Sigmoid colon (tissue), 4 donors: Measurements from ENCODE around the gene KREMEN1.

ENCODE experiments used
- EP300 ChIP-seq, 4 donors: sonication (generic); formaldehyde crosslinking; IDR thresholded peaks; one replicate each; pipeline ENCODE4 v1.6.1; 2017; ENCODE audit warnings: antibody characterized with exemption in 4 of 4
- POLR2A ChIP-seq, 2 donors: fragments of 450-650 bp; IDR thresholded peaks; one replicate each; pipeline ENCODE4 v1.6.1; 2016; ENCODE audit warnings: antibody characterized with exemption in 2 of 2, mild to moderate bottlenecking in 2 of 2, moderate library complexity in 2 of 2
- POLR2AphosphoS5 ChIP-seq, 4 donors: sonication (generic); formaldehyde crosslinking; IDR thresholded peaks; one replicate each; pipeline ENCODE4 v1.6.1; 2017; ENCODE audit warnings: antibody characterized with exemption in 4 of 4
- TF ChIP-seq, protein P1 (sequence below), 4 experiments: fragments of 450-650 bp in 3 of 4; fragments of 200-600 bp in 1 of 4; IDR thresholded peaks; one replicate each; pipeline ENCODE4 v1.5.1; 2016 to 2019; ENCODE audit warnings: antibody characterized with exemption in 4 of 4, mild to moderate bottlenecking in 3 of 4, moderate library complexity in 2 of 4

DNA sequence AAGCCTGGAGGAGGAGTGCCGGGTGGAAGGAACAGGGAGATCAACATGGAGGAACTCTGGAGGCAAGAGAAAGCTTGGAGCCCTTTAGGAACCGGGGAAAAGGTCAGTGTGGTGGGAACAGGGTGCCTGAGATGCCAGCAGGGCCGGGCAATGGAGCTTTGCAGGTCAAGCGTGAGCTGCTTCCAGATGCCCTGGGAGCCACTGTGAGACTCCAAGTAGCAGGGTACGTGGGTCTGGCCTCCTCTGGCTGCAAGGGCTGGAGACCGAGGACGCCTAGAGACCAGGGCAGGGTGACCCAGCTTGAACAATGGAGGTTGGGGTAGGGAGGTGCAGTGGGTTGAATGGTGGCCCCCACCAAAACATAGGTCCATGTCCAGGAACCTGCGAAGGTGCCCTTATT is 117.2 kb downstream of the KREMEN1 start:
- TF ChIP-seq, protein P1, sequence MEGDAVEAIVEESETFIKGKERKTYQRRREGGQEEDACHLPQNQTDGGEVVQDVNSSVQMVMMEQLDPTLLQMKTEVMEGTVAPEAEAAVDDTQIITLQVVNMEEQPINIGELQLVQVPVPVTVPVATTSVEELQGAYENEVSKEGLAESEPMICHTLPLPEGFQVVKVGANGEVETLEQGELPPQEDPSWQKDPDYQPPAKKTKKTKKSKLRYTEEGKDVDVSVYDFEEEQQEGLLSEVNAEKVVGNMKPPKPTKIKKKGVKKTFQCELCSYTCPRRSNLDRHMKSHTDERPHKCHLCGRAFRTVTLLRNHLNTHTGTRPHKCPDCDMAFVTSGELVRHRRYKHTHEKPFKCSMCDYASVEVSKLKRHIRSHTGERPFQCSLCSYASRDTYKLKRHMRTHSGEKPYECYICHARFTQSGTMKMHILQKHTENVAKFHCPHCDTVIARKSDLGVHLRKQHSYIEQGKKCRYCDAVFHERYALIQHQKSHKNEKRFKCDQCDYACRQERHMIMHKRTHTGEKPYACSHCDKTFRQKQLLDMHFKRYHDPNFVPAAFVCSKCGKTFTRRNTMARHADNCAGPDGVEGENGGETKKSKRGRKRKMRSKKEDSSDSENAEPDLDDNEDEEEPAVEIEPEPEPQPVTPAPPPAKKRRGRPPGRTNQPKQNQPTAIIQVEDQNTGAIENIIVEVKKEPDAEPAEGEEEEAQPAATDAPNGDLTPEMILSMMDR (IDR thresholded peaks at IDR 0.05): no peak
- TF ChIP-seq POLR2A (IDR thresholded peaks at IDR 0.05): no peak
- no peak for TF ChIP-seq EP300 (IDR thresholded peaks at IDR 0.05)
- TF ChIP-seq POLR2AphosphoS5 (IDR thresholded peaks at IDR 0.05): no peak
